Trophoblast cell (in vitro differentiated cells and primary cell): Measurements from ENCODE around the gene TOR2A.

Experiments
- DNase-seq, 2 donors: peaks; one replicate each; pipeline ENCODE4 v3.0.0-alpha.2; 2016
- H2AFZ ChIP-seq: 2 replicates; pipeline ENCODE4 v1.6.1; 2013; ENCODE audit warnings: low read length, moderate library complexity, mild to moderate bottlenecking; ENCODE audit not compliant: insufficient read depth, poor library complexity
- H2AK5ac ChIP-seq: 2 replicates; pipeline ENCODE4 v1.6.1; 2013; ENCODE audit warnings: mild to moderate bottlenecking, low read length
- H2BK120ac ChIP-seq: 2 replicates; pipeline ENCODE4 v1.6.1; 2013; ENCODE audit warnings: low read length, mild to moderate bottlenecking, moderate library complexity; ENCODE audit not compliant: insufficient read depth, poor library complexity
- H2BK12ac ChIP-seq: 2 replicates; pipeline ENCODE4 v1.6.1; 2013; ENCODE audit warnings: mild to moderate bottlenecking, low read length, moderate library complexity
- H2BK5ac ChIP-seq: 2 replicates; pipeline ENCODE4 v1.6.1; 2013; ENCODE audit warnings: low read length, low read depth, moderate library complexity, mild to moderate bottlenecking; ENCODE audit not compliant: poor library complexity
- H3K14ac ChIP-seq: 2 replicates; pipeline ENCODE4 v1.6.1; 2013; ENCODE audit warnings: mild to moderate bottlenecking, low read length
- H3K18ac ChIP-seq: 2 replicates; pipeline ENCODE4 v1.6.1; 2013; ENCODE audit warnings: mild to moderate bottlenecking, low read length
- H3K23ac ChIP-seq: 2 replicates; pipeline ENCODE4 v1.6.1; 2013; ENCODE audit warnings: low read length
- H3K27ac ChIP-seq: 2 replicates; pipeline ENCODE4 v1.5.1; 2013; ENCODE audit warnings: low read depth, mild to moderate bottlenecking, inconsistent platforms, low read length, moderate library complexity
- H3K27me3 ChIP-seq: 2 replicates; pipeline ENCODE4 v1.6.1; 2013; ENCODE audit warnings: inconsistent platforms, mild to moderate bottlenecking, low read length, moderate library complexity; ENCODE audit not compliant: insufficient read depth
- H3K36me3 ChIP-seq, 2 experiments: 1 replicate in 1 of 2; 2 replicates in 1 of 2; pipeline ENCODE4 v1.6.1; 2013; ENCODE audit warnings: low read length in 2 of 2, mild to moderate bottlenecking in 2 of 2, moderate library complexity in 1 of 2; ENCODE audit not compliant: insufficient read depth in 2 of 2, control insufficient read depth in 1 of 2
- H3K4ac ChIP-seq: 2 replicates; pipeline ENCODE4 v1.6.1; 2013; ENCODE audit warnings: low read depth, mild to moderate bottlenecking, low read length, moderate library complexity
- H3K4me1 ChIP-seq, 2 experiments: 1 replicate in 1 of 2; 2 replicates in 1 of 2; pipeline ENCODE4 v1.6.1; 2013; ENCODE audit warnings: low read length in 2 of 2, mild to moderate bottlenecking in 2 of 2, moderate library complexity in 1 of 2; ENCODE audit not compliant: insufficient read depth in 2 of 2, control insufficient read depth in 1 of 2
- H3K4me2 ChIP-seq: 2 replicates; pipeline ENCODE4 v1.6.1; 2013; ENCODE audit warnings: inconsistent platforms, mild to moderate bottlenecking, low read length, moderate library complexity
- H3K4me3 ChIP-seq: 2 replicates; pipeline ENCODE4 v1.5.1; 2013; ENCODE audit warnings: mild to moderate bottlenecking, low read depth, low read length, inconsistent platforms
- H3K79me1 ChIP-seq: one replicate; pipeline ENCODE4 v1.6.1; 2013; ENCODE audit warnings: low read length
- H3K79me2 ChIP-seq: 2 replicates; pipeline ENCODE4 v1.6.1; 2013; ENCODE audit warnings: low read length, mild to moderate bottlenecking; ENCODE audit not compliant: control insufficient read depth, insufficient read depth, poor library complexity
- H3K9ac ChIP-seq: 2 replicates; pipeline ENCODE4 v1.6.1; 2013; ENCODE audit warnings: mild to moderate bottlenecking, low read length
- H3K9me3 ChIP-seq: 2 replicates; pipeline ENCODE4 v1.6.1; 2013; ENCODE audit warnings: low read depth, mild to moderate bottlenecking, control low read depth, inconsistent platforms, low read length; ENCODE audit not compliant: insufficient read depth
- H4K12ac ChIP-seq: 2 replicates; pipeline ENCODE4 v1.6.1; 2013; ENCODE audit warnings: low read depth, mild to moderate bottlenecking, low read length, moderate library complexity
- H4K8ac ChIP-seq: 2 replicates; pipeline ENCODE4 v1.6.1; 2013; ENCODE audit warnings: low read depth, mild to moderate bottlenecking, low read length, moderate library complexity
- H4K91ac ChIP-seq: one replicate; pipeline ENCODE4 v1.6.1; 2013; ENCODE audit warnings: low read depth, mild to moderate bottlenecking, low read length, moderate library complexity
- WGBS: extraction: QIAGEN DNeasy Blood & Tissue Kit; methylation state at CpG from one replicate; pipeline ENCODE4 v1.1.7; 2013; ENCODE audit warnings: missing lambda C conversion rate; ENCODE audit not compliant: insufficient read length, insufficient coverage; ENCODE audit errors: extremely low coverage; 5-methylcytosine and 5-hydroxymethylcytosine counted together

The TOR2A gene

DNA sequence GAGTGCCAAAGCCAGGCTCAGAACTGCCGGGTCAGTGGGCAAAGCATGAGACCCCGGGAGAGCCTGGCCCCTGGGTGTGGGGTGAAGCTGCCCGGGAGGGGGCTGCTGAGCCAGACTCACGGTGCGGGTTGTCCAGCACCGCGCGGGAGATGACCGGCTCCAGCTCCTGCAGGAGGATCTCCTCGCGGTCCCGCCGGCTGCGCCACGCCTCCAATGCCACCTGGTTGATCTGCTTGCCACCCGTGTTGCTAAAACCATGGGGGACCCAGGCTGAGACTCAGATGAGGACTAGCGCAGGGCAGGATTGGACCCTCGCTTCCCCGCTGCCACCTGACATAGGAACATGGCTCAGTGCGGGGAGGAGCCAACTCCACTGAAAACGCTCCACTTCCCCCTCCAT is 2.6 kb downstream of the TOR2A start:
- WGBS: no CpG with 5 or more reads among the region's 21 CpGs
- Histone ChIP-seq H3K9ac (no peak overlapping the region), H3K4me1 (peaks cover 4 to 5% of the 10 kb centered on the region in 2 experiments), H3K27me3 (no peaks in the 10 kb centered on the region), H3K79me1 (peaks cover 6% of the 10 kb centered on the region), H3K4ac (no peak overlapping the region), H4K8ac (no peak overlapping the region), H3K9me3 (no peaks in the 10 kb centered on the region), H3K4me2 (no peak overlapping the region), H4K12ac (no peak overlapping the region), H2AFZ (no peak overlapping the region), H2BK12ac (no peak overlapping the region), H3K79me2 (peaks cover 2% of the 10 kb centered on the region), H2BK120ac (no peak overlapping the region), H3K14ac (no peak overlapping the region), H4K91ac (no peak overlapping the region), H3K23ac (no peak overlapping the region), H3K27ac (no peak overlapping the region), H3K36me3 (no peaks in the 10 kb centered on the region), H2AK5ac (no peak overlapping the region), H3K4me3 (no peak overlapping the region), H3K18ac (no peak overlapping the region), H2BK5ac (no peak overlapping the region)
- DNase-seq: no peak

DNA sequence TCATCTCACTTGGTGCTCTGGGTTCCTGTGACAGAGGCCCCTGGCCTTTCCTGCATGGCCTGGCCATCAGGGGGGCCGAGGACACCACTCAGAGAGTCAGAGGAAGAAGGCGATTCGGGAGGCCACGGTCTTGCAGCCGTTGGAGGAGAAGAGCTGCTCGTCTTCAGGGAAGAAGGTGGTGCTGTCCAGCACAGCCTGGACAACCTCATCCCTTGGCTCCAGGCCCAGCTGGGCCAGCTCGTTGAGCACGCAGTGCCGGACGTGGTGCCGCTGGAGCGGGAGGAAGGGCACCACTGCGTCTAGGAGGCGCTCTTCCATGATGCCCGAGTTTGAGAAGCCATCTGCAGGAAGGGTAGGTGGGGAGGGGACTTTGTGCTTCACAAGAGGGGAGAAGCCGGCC is 3.2 kb downstream of the TOR2A start:
- H4K8ac ChIP-seq: no peak overlapping the region
- H4K91ac ChIP-seq: no peak overlapping the region
- H3K4me3 ChIP-seq: no peak overlapping the region
- DNase-seq: no peak
- H3K4me1 ChIP-seq: peaks cover 4 to 5% of the 10 kb centered on the region in 2 experiments
- H2BK5ac ChIP-seq: no peak overlapping the region
- H2AFZ ChIP-seq: no peak overlapping the region
- no peak overlapping the region for H3K23ac ChIP-seq
- H3K4me2 ChIP-seq: no peak overlapping the region
- peaks cover 2% of the 10 kb centered on the region for H3K79me2 ChIP-seq
- H3K4ac ChIP-seq: no peak overlapping the region
- no peak overlapping the region for H3K27ac ChIP-seq
- no peaks in the 10 kb centered on the region for H3K9me3 ChIP-seq
- no peaks in the 10 kb centered on the region for H3K27me3 ChIP-seq
- WGBS: no CpG with 5 or more reads among the region's 16 CpGs
- no peak overlapping the region for H3K18ac ChIP-seq
- no peak overlapping the region for H2BK120ac ChIP-seq
- no peak overlapping the region for H2BK12ac ChIP-seq
- peaks cover 6% of the 10 kb centered on the region for H3K79me1 ChIP-seq
- no peak overlapping the region for H4K12ac ChIP-seq
- H3K9ac ChIP-seq: no peak overlapping the region
- H2AK5ac ChIP-seq: no peak overlapping the region
- H3K14ac ChIP-seq: no peak overlapping the region
- no peaks in the 10 kb centered on the region for H3K36me3 ChIP-seq

DNA sequence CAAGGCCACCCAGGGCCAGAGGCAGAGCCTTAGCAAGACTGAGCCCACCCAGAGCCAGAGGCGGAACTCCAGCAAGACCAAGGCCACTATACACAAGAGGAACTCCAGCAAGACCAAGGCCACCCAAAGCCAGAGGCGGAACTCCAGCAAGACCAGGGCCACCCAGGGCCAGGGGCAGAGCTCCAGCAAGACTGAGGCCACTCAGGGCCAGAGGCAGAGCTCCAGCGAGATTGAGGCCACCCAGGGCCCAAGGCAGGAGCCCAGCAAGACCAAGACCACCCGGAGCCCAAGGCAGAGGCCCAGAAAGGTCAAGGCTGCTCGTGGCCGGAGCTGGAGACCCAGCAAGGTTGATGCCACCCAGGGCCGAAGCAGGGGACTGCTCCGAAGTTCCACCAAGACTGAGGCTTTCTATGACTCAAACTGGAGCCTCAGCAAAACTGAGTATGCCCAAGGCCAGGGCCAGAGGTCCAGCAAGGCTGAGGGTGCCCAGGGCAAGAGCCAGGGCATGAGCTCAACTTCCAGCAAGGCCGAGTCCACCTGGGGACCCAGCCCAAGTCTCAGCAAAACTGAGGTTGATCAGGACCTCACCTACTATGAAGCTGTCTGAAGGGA is 4.2 kb downstream of the TOR2A start:
- Histone ChIP-seq H3K9me3 (peaks cover 2% of the 10 kb centered on the region), H3K4me2 (no peak overlapping the region), H3K14ac (no peak overlapping the region), H4K8ac (no peak overlapping the region), H3K9ac (no peak overlapping the region), H3K27ac (no peak overlapping the region), H2AK5ac (no peak overlapping the region), H2AFZ (no peak overlapping the region), H3K36me3 (no peaks in the 10 kb centered on the region), H2BK120ac (no peak overlapping the region), H3K4me1 (peaks cover 4 to 5% of the 10 kb centered on the region in 2 experiments), H3K23ac (no peak overlapping the region), H3K79me2 (peaks cover 2% of the 10 kb centered on the region), H2BK12ac (no peak overlapping the region), H3K27me3 (no peaks in the 10 kb centered on the region), H3K4me3 (no peak overlapping the region), H2BK5ac (no peak overlapping the region), H3K79me1 (peaks cover 6% of the 10 kb centered on the region), H4K12ac (no peak overlapping the region), H4K91ac (no peak overlapping the region), H3K18ac (no peak overlapping the region), H3K4ac (no peak overlapping the region)
- no CpG with 5 or more reads among the region's 9 CpGs for WGBS
- DNase-seq: no peak

DNA sequence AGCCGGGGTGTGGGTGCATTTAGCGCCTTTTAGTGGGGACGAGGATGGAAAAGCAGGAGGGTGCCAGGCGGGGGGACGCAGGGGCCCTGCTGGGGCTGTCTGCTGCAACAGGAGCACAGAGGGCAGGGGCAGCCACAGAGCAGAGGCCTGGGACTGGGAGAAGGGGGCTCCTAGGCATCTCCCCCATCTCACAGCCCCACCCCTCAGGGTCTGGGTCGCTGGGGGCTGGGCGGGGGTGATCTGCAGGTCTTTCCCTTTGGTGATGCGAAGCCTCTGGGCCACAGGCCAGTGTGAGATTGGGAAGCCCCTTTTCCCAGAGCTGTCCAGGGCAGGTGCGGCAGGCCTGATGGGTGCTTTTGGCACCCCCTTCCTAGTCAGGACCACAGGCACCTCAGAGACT is 4.8 kb downstream of the TOR2A start:
- H3K79me2 ChIP-seq: peaks cover 2% of the 10 kb centered on the region
- H2BK120ac ChIP-seq: no peak overlapping the region
- H3K4me2 ChIP-seq: no peak overlapping the region
- no peak overlapping the region for H4K12ac ChIP-seq
- no peak overlapping the region for H3K4me3 ChIP-seq
- H2AK5ac ChIP-seq: no peak overlapping the region
- H2BK5ac ChIP-seq: no peak overlapping the region
- no peak overlapping the region for H4K8ac ChIP-seq
- H3K4me1 ChIP-seq: peaks cover 4 to 5% of the 10 kb centered on the region in 2 experiments
- no peaks in the 10 kb centered on the region for H3K27me3 ChIP-seq
- no peak overlapping the region for H2AFZ ChIP-seq
- no peak overlapping the region for H3K27ac ChIP-seq
- H3K4ac ChIP-seq: no peak overlapping the region
- H3K36me3 ChIP-seq: no peaks in the 10 kb centered on the region
- no peak overlapping the region for H3K18ac ChIP-seq
- no peak overlapping the region for H4K91ac ChIP-seq
- peaks cover 2% of the 10 kb centered on the region for H3K9me3 ChIP-seq
- H2BK12ac ChIP-seq: no peak overlapping the region
- H3K79me1 ChIP-seq: peaks cover 6% of the 10 kb centered on the region
- WGBS: no CpG with 5 or more reads among the region's 9 CpGs
- no peak overlapping the region for H3K9ac ChIP-seq
- no peak overlapping the region for H3K14ac ChIP-seq
- H3K23ac ChIP-seq: no peak overlapping the region
- no peak for DNase-seq
